Testis (tissue), 2 donors: ENCODE measurements around the gene RETREG2.

Experiments used
- CTCF ChIP-seq, 3 experiments: fragments of 450-650 bp in 2 of 3; fragments of 200-600 bp in 1 of 3; sonication (generic) in 1 of 3; IDR thresholded peaks; one replicate each; pipeline ENCODE4 v1.5.1; 2016 to 2019; ENCODE audit warnings: antibody characterized with exemption in 3 of 3, mild to moderate bottlenecking in 2 of 3, moderate library complexity in 1 of 3
- POLR2A ChIP-seq: fragments of 450-650 bp; IDR thresholded peaks from one replicate; pipeline ENCODE4 v1.6.1; 2017; ENCODE audit warnings: antibody characterized with exemption, mild to moderate bottlenecking, moderate library complexity

DNA sequence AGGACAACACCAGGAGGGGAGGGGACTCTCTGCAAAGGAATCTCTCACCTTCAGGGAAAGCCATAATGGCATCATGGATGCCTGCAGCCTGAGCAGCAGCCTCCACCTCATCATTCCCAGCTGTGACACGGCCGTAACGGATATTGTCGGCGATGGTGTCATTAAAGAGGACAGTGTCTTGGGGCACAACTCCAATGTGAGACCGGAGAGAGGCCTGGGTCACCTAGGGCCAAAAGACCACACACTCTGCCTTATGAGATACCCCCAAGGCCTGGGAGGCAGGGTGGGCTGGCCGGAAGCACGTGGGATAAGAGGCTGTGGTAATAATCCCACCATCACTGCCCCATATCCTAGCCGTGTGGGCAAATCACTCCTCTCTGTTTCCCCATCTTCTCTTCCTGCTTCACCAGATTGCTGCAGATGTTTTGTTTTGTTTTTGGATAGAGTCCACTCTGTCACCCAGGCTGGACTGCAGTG, 32.8 kb downstream of the RETREG2 start:
- no peak for TF ChIP-seq CTCF (IDR thresholded peaks at IDR 0.05)
- TF ChIP-seq POLR2A = no peak
